Mesenchymal stem cell (in vitro differentiated cells and primary cell): ENCODE measurements around the gene LNX1.

Experiments used
- DNase-seq: peaks from one replicate; pipeline ENCODE4 v3.0.0-alpha.2; 2013
- H2AFZ ChIP-seq: one replicate; pipeline ENCODE4 v1.6.1; 2013; ENCODE audit warnings: low read depth, mild to moderate bottlenecking, control low read depth, inconsistent platforms, low read length, moderate library complexity
- H2AK5ac ChIP-seq: 2 replicates; pipeline ENCODE4 v1.6.1; 2013; ENCODE audit warnings: low read length, moderate library complexity, mild to moderate bottlenecking, inconsistent platforms; ENCODE audit not compliant: severe bottlenecking
- H2BK120ac ChIP-seq: one replicate; pipeline ENCODE4 v1.6.1; 2013; ENCODE audit warnings: low read depth, mild to moderate bottlenecking, inconsistent platforms, low read length, moderate library complexity
- H2BK12ac ChIP-seq, 2 experiments: one replicate each; pipeline ENCODE4 v1.6.1; 2013; ENCODE audit warnings: inconsistent platforms in 2 of 2, low read length in 2 of 2, mild to moderate bottlenecking in 2 of 2, moderate library complexity in 2 of 2, control low read depth in 1 of 2
- H2BK15ac ChIP-seq: one replicate; pipeline ENCODE4 v1.6.1; 2013; ENCODE audit warnings: mild to moderate bottlenecking, low read depth, inconsistent platforms; ENCODE audit not compliant: poor library complexity, severe bottlenecking
- H2BK5ac ChIP-seq: 2 replicates; pipeline ENCODE4 v1.6.1; 2013; ENCODE audit warnings: low read depth, mild to moderate bottlenecking, low read length, control low read depth, inconsistent platforms; ENCODE audit not compliant: poor library complexity, severe bottlenecking
- H3K14ac ChIP-seq, 2 experiments: one replicate each; pipeline ENCODE4 v1.6.1; 2013; ENCODE audit warnings: inconsistent platforms in 2 of 2, low read length in 2 of 2, control low read depth in 1 of 2, mild to moderate bottlenecking in 1 of 2, moderate library complexity in 1 of 2
- H3K18ac ChIP-seq, 2 experiments: one replicate each; pipeline ENCODE4 v1.6.1; 2013; ENCODE audit warnings: inconsistent platforms in 2 of 2, low read length in 2 of 2, control low read depth in 1 of 2, low read depth in 1 of 2, mild to moderate bottlenecking in 1 of 2
- H3K23ac ChIP-seq, 2 experiments: one replicate each; pipeline ENCODE4 v1.6.1; 2013; ENCODE audit warnings: inconsistent platforms in 2 of 2, low read length in 2 of 2, mild to moderate bottlenecking in 2 of 2, moderate library complexity in 2 of 2, control low read depth in 1 of 2
- H3K27ac ChIP-seq: 2 replicates; pipeline ENCODE4 v1.5.1; 2013; ENCODE audit warnings: mild to moderate bottlenecking, moderate library complexity, low read length, control low read depth, inconsistent platforms; ENCODE audit not compliant: poor library complexity, severe bottlenecking
- H3K27me3 ChIP-seq, 2 experiments: 2 replicates each; pipeline versions ENCODE4 v1.6.1 to v1.7.0; 2013; ENCODE audit warnings: low read length in 2 of 2, mild to moderate bottlenecking in 2 of 2, moderate library complexity in 2 of 2, control low read depth in 1 of 2, inconsistent platforms in 1 of 2; ENCODE audit not compliant: control insufficient read depth in 1 of 2, insufficient read depth in 1 of 2
- H3K36me3 ChIP-seq, 2 experiments: 2 replicates each; pipeline versions ENCODE4 v1.6.1 to v1.7.0; 2013; ENCODE audit warnings: low read length in 2 of 2, control low read depth in 1 of 2, inconsistent platforms in 1 of 2, low read depth in 1 of 2, mild to moderate bottlenecking in 1 of 2; ENCODE audit not compliant: insufficient read depth in 2 of 2, control insufficient read depth in 1 of 2
- H3K4ac ChIP-seq, 2 experiments: one replicate each; pipeline ENCODE4 v1.6.1; 2013; ENCODE audit warnings: inconsistent platforms in 2 of 2, low read length in 2 of 2, mild to moderate bottlenecking in 2 of 2, moderate library complexity in 2 of 2, control low read depth in 1 of 2, low read depth in 1 of 2
- H3K4me1 ChIP-seq: 2 replicates; pipeline ENCODE4 v1.6.1; 2013; ENCODE audit warnings: low read depth, low read length, control low read depth; ENCODE audit not compliant: control insufficient read depth, insufficient read depth
- H3K4me2 ChIP-seq: 2 replicates; pipeline ENCODE4 v1.6.1; 2013; ENCODE audit warnings: low read length, mild to moderate bottlenecking, inconsistent platforms; ENCODE audit not compliant: poor library complexity, severe bottlenecking
- H3K4me3 ChIP-seq, 2 experiments: 2 replicates each; pipeline versions ENCODE4 v1.5.1 to v1.7.0; 2013; ENCODE audit warnings: low read length in 2 of 2, mild to moderate bottlenecking in 2 of 2, control low read depth in 1 of 2, low read depth in 1 of 2; ENCODE audit not compliant: insufficient read depth in 1 of 2
- H3K79me1 ChIP-seq: replicated peaks from 2 replicates; pipeline ENCODE4 v1.6.1; 2013; ENCODE audit warnings: mild to moderate bottlenecking, control low read depth, low read length, inconsistent platforms; ENCODE audit not compliant: poor library complexity, severe bottlenecking
- H3K9ac ChIP-seq: 2 replicates; pipeline ENCODE4 v1.7.0; 2013; ENCODE audit warnings: mild to moderate bottlenecking, low read length, moderate library complexity
- H3K9me3 ChIP-seq: 2 replicates; pipeline ENCODE4 v1.7.0; 2013; ENCODE audit warnings: mild to moderate bottlenecking, low read length; ENCODE audit not compliant: control insufficient read depth
- H4K8ac ChIP-seq: one replicate; pipeline ENCODE4 v1.6.1; 2013; ENCODE audit warnings: inconsistent platforms, mild to moderate bottlenecking, low read length, moderate library complexity
- H4K91ac ChIP-seq: one replicate; pipeline ENCODE4 v1.6.1; 2013; ENCODE audit warnings: mild to moderate bottlenecking, low read length, inconsistent platforms
- WGBS: methylation state at CpG from one replicate; pipeline ENCODE4 v1.1.7; 2013; ENCODE audit warnings: mixed read lengths; 5-methylcytosine and 5-hydroxymethylcytosine counted together

LNX1 gene

GRCh38 chr4:53510321-53510720 lies 81.0 kb downstream of the LNX1 start:
- H3K14ac ChIP-seq, result no peak overlapping the region
- no peak overlapping the region for H2BK15ac ChIP-seq
- no peak overlapping the region for H4K91ac ChIP-seq
- no peaks in the 10 kb centered on the region for H3K9me3 ChIP-seq
- no peaks in the 10 kb centered on the region for H3K36me3 ChIP-seq
- no peak overlapping the region for H3K4me2 ChIP-seq
- no peaks in the 10 kb centered on the region for H3K79me1 ChIP-seq
- no peak overlapping the region for H3K18ac ChIP-seq
- H2BK5ac ChIP-seq, result no peak overlapping the region
- H2BK120ac ChIP-seq, result no peak overlapping the region
- no peak overlapping the region for H2AFZ ChIP-seq
- no peaks in the 10 kb centered on the region for H3K27me3 ChIP-seq
- H3K4ac ChIP-seq, result no peak overlapping the region
- no peak overlapping the region for H4K8ac ChIP-seq
- H2BK12ac ChIP-seq, result no peak overlapping the region
- H3K27ac ChIP-seq, result no peak overlapping the region
- WGBS, result 43% methylated on average over 4 of the region's 5 CpGs
- no peak overlapping the region for H2AK5ac ChIP-seq
- no peak overlapping the region for H3K4me3 ChIP-seq
- DNase-seq, result no peak
- peaks cover 3% of the 10 kb centered on the region for H3K4me1 ChIP-seq
- peak overlapping the region; percentile 26 for H3K9ac ChIP-seq
- no peak overlapping the region for H3K23ac ChIP-seq

GRCh38 chr4:53508446-53508845 lies 82.8 kb downstream of the LNX1 start:
- no peak overlapping the region for H2AFZ ChIP-seq
- H3K23ac ChIP-seq, result no peak overlapping the region
- H3K36me3 ChIP-seq, result no peaks in the 10 kb centered on the region
- no peak overlapping the region for H2BK15ac ChIP-seq
- H3K27ac ChIP-seq, result no peak overlapping the region
- H4K8ac ChIP-seq, result no peak overlapping the region
- no peak overlapping the region for H2BK120ac ChIP-seq
- H4K91ac ChIP-seq, result no peak overlapping the region
- H3K9ac ChIP-seq, result peak overlapping the region; percentile 84
- H2BK5ac ChIP-seq, result no peak overlapping the region
- no peaks in the 10 kb centered on the region for H3K79me1 ChIP-seq
- peak; percentile 57 for DNase-seq
- H3K4me1 ChIP-seq, result peaks cover 3% of the 10 kb centered on the region
- no peak overlapping the region for H2AK5ac ChIP-seq
- H3K18ac ChIP-seq, result no peak overlapping the region
- H3K4me2 ChIP-seq, result no peak overlapping the region
- no peak overlapping the region for H3K14ac ChIP-seq
- H3K27me3 ChIP-seq, result no peaks in the 10 kb centered on the region
- peak overlapping the region in 1 of 2 experiments; percentile 37 for H2BK12ac ChIP-seq
- no peaks in the 10 kb centered on the region for H3K9me3 ChIP-seq
- H3K4ac ChIP-seq, result no peak overlapping the region
- H3K4me3 ChIP-seq, result peak overlapping the region in 1 of 2 experiments; percentile 25
- 0% methylated on average over 1 of the region's 1 CpG for WGBS

- no peak overlapping the region for H2AFZ ChIP-seq
- peak overlapping the region in 1 of 2 experiments; percentile 65 for H3K4ac ChIP-seq
- H2BK12ac ChIP-seq, result peak overlapping the region; percentile 19 to 49
- H3K9ac ChIP-seq, result peak overlapping the region; percentile 84
- H2BK5ac ChIP-seq, result no peak overlapping the region
- 94% methylated on average over 17 of the region's 17 CpGs for WGBS
- peak overlapping the region; percentile 2 for H3K27ac ChIP-seq
- no peaks in the 10 kb centered on the region for H3K36me3 ChIP-seq
- no peak for DNase-seq
- H3K14ac ChIP-seq, result no peak overlapping the region
- H4K8ac ChIP-seq, result peak overlapping the region; percentile 62
- H3K4me1 ChIP-seq, result peaks cover 3% of the 10 kb centered on the region
- H2BK15ac ChIP-seq, result peak overlapping the region; percentile 85
- H3K23ac ChIP-seq, result peak overlapping the region in 1 of 2 experiments; percentile 2
- peak overlapping the region; percentile 5 to 65 for H3K18ac ChIP-seq
- no peak overlapping the region for H3K4me2 ChIP-seq
- no peaks in the 10 kb centered on the region for H3K27me3 ChIP-seq
- H4K91ac ChIP-seq, result peak overlapping the region; percentile 86
- peak overlapping the region; percentile 57 for H2AK5ac ChIP-seq
- H3K4me3 ChIP-seq, result peak overlapping the region in 1 of 2 experiments; percentile 53
- no peaks in the 10 kb centered on the region for H3K79me1 ChIP-seq
- no peak overlapping the region for H2BK120ac ChIP-seq
- no peaks in the 10 kb centered on the region for H3K9me3 ChIP-seq
Observed at GRCh38 chr4:53507671-53508286, 83.5 kb downstream of the LNX1 start.

- no peak overlapping the region for H3K18ac ChIP-seq
- no peak overlapping the region for H3K4me2 ChIP-seq
- no peaks in the 10 kb centered on the region for H3K27me3 ChIP-seq
- peaks cover 3% of the 10 kb centered on the region for H3K4me1 ChIP-seq
- no peak overlapping the region for H2BK15ac ChIP-seq
- no peak overlapping the region for H3K4ac ChIP-seq
- H3K9me3 ChIP-seq, result no peaks in the 10 kb centered on the region
- H3K4me3 ChIP-seq, result peak overlapping the region in 1 of 2 experiments; percentile 53
- H2BK120ac ChIP-seq, result no peak overlapping the region
- H3K9ac ChIP-seq, result peak overlapping the region; percentile 84
- H3K23ac ChIP-seq, result no peak overlapping the region
- H3K27ac ChIP-seq, result no peak overlapping the region
- H3K79me1 ChIP-seq, result no peaks in the 10 kb centered on the region
- no peak overlapping the region for H2AFZ ChIP-seq
- WGBS, result 100% methylated on average over 6 of the region's 7 CpGs
- no peak overlapping the region for H2BK5ac ChIP-seq
- no peak overlapping the region for H4K91ac ChIP-seq
- no peak overlapping the region for H4K8ac ChIP-seq
- no peak overlapping the region for H3K14ac ChIP-seq
- no peak for DNase-seq
- H2AK5ac ChIP-seq, result peak overlapping the region; percentile 10
- H3K36me3 ChIP-seq, result no peaks in the 10 kb centered on the region
- H2BK12ac ChIP-seq, result no peak overlapping the region
Observed at GRCh38 chr4:53507058-53507457, 84.2 kb downstream of the LNX1 start.
